A673 (cell line): ENCODE measurements around the gene FAM83G. TPM values are rescaled to one million over a fixed set of nuclear protein-coding genes. Genes with fewer than 3 reads are reported as not detected.
A peak's percentile ranks its signal among the peaks of the same experiment; 100 is the strongest.

Experiments used
- BruUV-seq: library from RNA; stranded (reverse); fragments of 400-500 nt; replicated peaks from 2 replicates; lab custom pipeline; 2021; lab: Mats Ljungman, UMichigan
- CTCF ChIA-PET: fragments of 300-600 bp; sonication (Branson Sonifier 250); formaldehyde crosslinking; loops from one replicate; lab custom pipeline; 2022; ENCODE audit warnings: antibody characterized with exemption; lab: Charles Lee
- POLR2A ChIA-PET: fragments of 300-600 bp; sonication (Branson Sonifier 250); formaldehyde crosslinking; loops from one replicate; lab custom pipeline; 2022; ENCODE audit warnings: antibody characterized with exemption; ENCODE audit not compliant: low non-redundant PET; lab: Charles Lee
- DNase-seq: peaks from one replicate; pipeline ENCODE4 v3.0.0-alpha.2; 2015; ENCODE audit warnings: low spot score
- H3K27ac ChIP-seq: fragments of 200-600 bp; sonication (generic); 2 replicates; pipeline ENCODE4 v1.5.1; 2016; ENCODE audit warnings: mixed run types, low read depth, mild to moderate bottlenecking, mixed read lengths, antibody characterized with exemption, low read length; ENCODE audit not compliant: poor library complexity, severe bottlenecking
- H3K27me3 ChIP-seq: fragments of 200-600 bp; sonication (generic); replicated peaks from 2 replicates; pipeline ENCODE4 v1.6.1; 2017; ENCODE audit warnings: mixed run types, low read depth, mild to moderate bottlenecking, mixed read lengths, antibody characterized with exemption, low read length; ENCODE audit not compliant: insufficient read depth, poor library complexity
- H3K36me3 ChIP-seq: fragments of 200-600 bp; sonication (generic); 2 replicates; pipeline ENCODE4 v1.6.1; 2016; ENCODE audit warnings: mixed run types, mild to moderate bottlenecking, mixed read lengths, antibody characterized with exemption, low read length; ENCODE audit not compliant: insufficient read depth, poor library complexity, severe bottlenecking
- H3K4me1 ChIP-seq: fragments of 200-600 bp; sonication (generic); 2 replicates; pipeline ENCODE4 v1.6.1; 2017; ENCODE audit warnings: mixed run types, mild to moderate bottlenecking, mixed read lengths, antibody characterized with exemption, low read length; ENCODE audit not compliant: insufficient read depth, poor library complexity, severe bottlenecking
- H3K4me3 ChIP-seq: fragments of 200-600 bp; sonication (generic); 2 replicates; pipeline ENCODE4 v1.5.1; 2016; ENCODE audit warnings: low read depth, mixed run types, mild to moderate bottlenecking, mixed read lengths, low read length; ENCODE audit not compliant: poor library complexity, severe bottlenecking
- H3K9me3 ChIP-seq: fragments of 200-600 bp; sonication (generic); 2 replicates; pipeline ENCODE4 v1.6.1; 2016; ENCODE audit warnings: mixed run types, low read depth, mild to moderate bottlenecking, mixed read lengths, antibody characterized with exemption, low read length; ENCODE audit not compliant: poor library complexity, severe bottlenecking
- EZH2 ChIP-seq: fragments of 200-600 bp; sonication (generic); IDR thresholded peaks from 2 replicates; pipeline ENCODE4 v1.6.1; 2017; ENCODE audit warnings: borderline replicate concordance, low read depth, mild to moderate bottlenecking, mixed read lengths, antibody characterized with exemption, low read length; ENCODE audit not compliant: poor library complexity, severe bottlenecking
- intact Hi-C: fragments of 100-400 bp; cut with micrococcal nuclease; formaldehyde crosslinking; loops from one replicate; pipeline ENCODE4 v1.10.0; 2022; ENCODE audit not compliant: unreplicated experiment
- total RNA-seq: library from RNA; stranded (reverse); gene quantifications from 2 replicates; pipeline ENCODE4 v1.2.3, GENCODE V29; 2021
- TF ChIP-seq, protein P1 (sequence below): fragments of 300-800, 200-600 bp; sonication (generic); conservative IDR thresholded peaks from 2 replicates; pipeline ENCODE4 v1.5.1; 2017; ENCODE audit warnings: low read depth, mild to moderate bottlenecking, antibody characterized with exemption, low read length, moderate library complexity, mixed read lengths

The FAM83G gene
- total RNA-seq, 1 experiment from 2014 or later = 12.4 TPM

DNA sequence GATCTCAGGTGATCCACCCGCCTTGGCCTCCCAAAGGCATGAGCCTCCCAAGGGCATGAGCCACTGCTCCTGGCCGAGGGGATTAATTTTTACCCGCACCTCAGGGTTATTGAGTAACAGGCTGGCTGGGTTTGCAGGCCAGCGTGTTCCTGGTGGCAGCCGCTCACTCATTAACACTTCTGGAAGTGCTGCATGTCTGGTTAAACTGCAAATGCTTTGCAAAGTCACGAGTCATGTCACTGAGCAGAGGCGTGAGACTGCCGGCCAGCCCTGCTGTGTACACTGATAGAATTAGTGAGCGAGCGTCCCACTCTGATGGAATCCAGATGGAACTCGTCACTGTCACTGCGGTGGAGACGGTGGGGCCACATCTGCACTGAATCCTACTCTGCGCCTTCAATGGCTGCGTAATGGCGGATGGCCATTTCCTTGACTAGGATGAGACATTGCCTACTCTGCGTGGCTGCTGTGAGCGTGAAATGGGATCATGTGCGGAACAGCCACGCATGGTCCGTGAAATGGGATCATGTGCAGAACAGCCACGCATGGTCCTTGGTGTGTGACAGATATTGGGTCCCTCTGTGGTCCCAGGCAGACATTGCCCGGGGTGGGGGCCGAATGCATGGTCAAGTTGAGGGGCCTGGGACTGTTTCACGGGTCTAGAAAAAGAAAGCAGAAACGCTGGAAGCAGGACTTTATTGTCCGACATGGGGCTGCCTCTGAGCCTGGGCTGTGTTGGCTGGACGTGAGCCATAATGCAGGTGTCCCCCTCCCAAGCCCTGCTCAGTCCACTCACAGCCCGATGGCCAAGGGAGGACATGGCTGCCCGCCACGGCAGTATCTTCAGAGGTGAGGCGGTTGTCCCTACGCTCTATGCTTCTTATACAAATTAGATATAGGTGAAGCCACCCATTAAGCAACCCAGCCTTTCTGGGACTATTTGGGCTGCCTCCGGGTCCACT lies 53.3 kb downstream of the FAM83G start:
- no peak overlapping the region for H3K4me3 ChIP-seq
- H3K9me3 ChIP-seq = no peaks in the 10 kb centered on the region
- no peaks in the 10 kb centered on the region for H3K4me1 ChIP-seq
- TF ChIP-seq EZH2 = no peak
- TF ChIP-seq, protein P1, sequence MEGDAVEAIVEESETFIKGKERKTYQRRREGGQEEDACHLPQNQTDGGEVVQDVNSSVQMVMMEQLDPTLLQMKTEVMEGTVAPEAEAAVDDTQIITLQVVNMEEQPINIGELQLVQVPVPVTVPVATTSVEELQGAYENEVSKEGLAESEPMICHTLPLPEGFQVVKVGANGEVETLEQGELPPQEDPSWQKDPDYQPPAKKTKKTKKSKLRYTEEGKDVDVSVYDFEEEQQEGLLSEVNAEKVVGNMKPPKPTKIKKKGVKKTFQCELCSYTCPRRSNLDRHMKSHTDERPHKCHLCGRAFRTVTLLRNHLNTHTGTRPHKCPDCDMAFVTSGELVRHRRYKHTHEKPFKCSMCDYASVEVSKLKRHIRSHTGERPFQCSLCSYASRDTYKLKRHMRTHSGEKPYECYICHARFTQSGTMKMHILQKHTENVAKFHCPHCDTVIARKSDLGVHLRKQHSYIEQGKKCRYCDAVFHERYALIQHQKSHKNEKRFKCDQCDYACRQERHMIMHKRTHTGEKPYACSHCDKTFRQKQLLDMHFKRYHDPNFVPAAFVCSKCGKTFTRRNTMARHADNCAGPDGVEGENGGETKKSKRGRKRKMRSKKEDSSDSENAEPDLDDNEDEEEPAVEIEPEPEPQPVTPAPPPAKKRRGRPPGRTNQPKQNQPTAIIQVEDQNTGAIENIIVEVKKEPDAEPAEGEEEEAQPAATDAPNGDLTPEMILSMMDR = no peak
- H3K27ac ChIP-seq = no peak overlapping the region
- DNase-seq = peak; percentile 26
- intact Hi-C loops = no loop called here
- ChIA-PET POLR2A (no interaction called here), CTCF (interaction anchor here (1.3 kb wide), 1 partner anchor 10 kb away, joined by 4 read pairs; no protein-coding TSS in a partner anchor)
- no peaks in the 10 kb centered on the region for H3K27me3 ChIP-seq
- no TSS peak for BruUV-seq
- H3K36me3 ChIP-seq = no peaks in the 10 kb centered on the region

DNA sequence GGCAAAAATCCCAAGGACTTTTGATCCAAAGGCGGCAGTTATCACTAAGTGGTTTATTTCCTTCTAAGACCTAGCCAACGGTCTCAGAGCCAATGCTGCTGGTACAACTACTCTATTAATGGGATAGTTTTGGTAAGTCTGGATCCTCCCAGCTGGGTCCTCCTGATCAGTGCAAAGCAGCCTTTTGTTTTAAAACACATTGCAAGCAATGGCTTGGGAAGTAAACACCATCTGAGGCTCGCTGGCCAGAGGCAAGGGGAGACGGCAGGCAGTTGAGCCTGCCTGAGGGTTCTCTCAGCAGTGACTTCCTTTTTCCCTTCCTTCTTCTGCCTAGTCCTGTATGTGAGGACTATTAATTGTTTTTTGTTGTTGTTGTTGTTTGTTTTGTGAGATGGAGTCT lies 54.2 kb downstream of the FAM83G start:
- no peak overlapping the region for H3K4me3 ChIP-seq
- no peaks in the 10 kb centered on the region for H3K36me3 ChIP-seq
- CTCF ChIA-PET = no interaction called here
- no peak overlapping the region for H3K27ac ChIP-seq
- intact Hi-C loops = no loop called here
- BruUV-seq = no TSS peak
- POLR2A ChIA-PET = no interaction called here
- DNase-seq = no peak
- no peaks in the 10 kb centered on the region for H3K4me1 ChIP-seq
- no peak for TF ChIP-seq EZH2
- no peaks in the 10 kb centered on the region for H3K27me3 ChIP-seq
- no peaks in the 10 kb centered on the region for H3K9me3 ChIP-seq

DNA sequence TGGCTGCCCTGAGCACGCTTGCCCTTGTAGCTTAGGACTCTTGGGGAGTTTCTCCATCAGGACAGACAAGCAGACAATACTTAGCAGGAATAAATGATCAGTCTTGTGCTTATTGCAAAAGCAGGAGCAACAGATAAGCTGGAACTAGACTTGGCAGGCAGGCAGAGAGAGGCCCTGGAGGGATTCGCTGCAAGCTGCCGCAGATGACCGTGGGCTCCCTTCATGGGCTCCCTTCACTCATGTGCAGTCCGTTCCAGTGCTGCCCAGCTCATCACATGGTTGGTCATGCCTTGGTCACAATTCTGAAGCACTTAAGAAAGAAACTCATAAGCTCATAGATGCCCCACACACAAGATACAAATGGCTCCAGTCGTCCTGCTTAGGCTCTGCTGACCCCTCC lies 55.0 kb downstream of the FAM83G start:
- ChIA-PET CTCF (no interaction called here), POLR2A (no interaction called here)
- intact Hi-C loops = no loop called here
- TF ChIP-seq, protein P1 = no peak
- no peak for TF ChIP-seq EZH2
- H3K36me3 ChIP-seq = no peaks in the 10 kb centered on the region
- DNase-seq = no peak
- no peak overlapping the region for H3K27ac ChIP-seq
- H3K27me3 ChIP-seq = no peaks in the 10 kb centered on the region
- H3K4me3 ChIP-seq = no peak overlapping the region
- no TSS peak for BruUV-seq
- H3K4me1 ChIP-seq = no peaks in the 10 kb centered on the region
- H3K9me3 ChIP-seq = no peaks in the 10 kb centered on the region
